SK-N-MC (cell line): ENCODE results near the gene APBA2.

Experiments
- EZH2 ChIP-seq: fragments of 200-600 bp; sonication (generic); IDR thresholded peaks from one replicate; pipeline ENCODE4 v1.6.1; 2017; ENCODE audit warnings: antibody characterized with exemption
- FOXP2 ChIP-seq: optimal IDR thresholded peaks from 2 replicates; pipeline ENCODE3; 2011; ENCODE audit warnings: mild to moderate bottlenecking, moderate library complexity; ENCODE audit not compliant: insufficient read depth; ENCODE audit errors: extremely low read length, control extremely low read depth
- POLR2AphosphoS5 ChIP-seq: IDR thresholded peaks from 2 replicates; pipeline ENCODE4 v1.6.1; 2012; ENCODE audit warnings: mild to moderate bottlenecking, low read depth, low read length, borderline replicate concordance

DNA sequence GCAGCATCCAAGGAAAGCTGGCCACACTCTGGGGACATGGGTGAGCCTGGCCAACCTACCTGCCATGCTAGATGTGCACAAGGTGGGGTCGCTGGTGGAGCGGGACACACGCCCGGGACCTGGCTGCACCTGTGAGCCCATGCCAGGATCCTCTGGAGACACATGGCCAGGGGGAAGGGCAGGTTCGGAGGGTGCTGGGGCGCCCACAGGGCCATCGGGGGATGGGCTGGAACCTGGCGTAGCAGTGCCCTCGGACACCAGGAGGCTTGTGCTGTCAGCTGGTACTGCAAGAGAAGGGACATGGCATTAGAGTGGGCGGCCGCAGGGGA is 240.4 kb downstream of the APBA2 start:
- TF ChIP-seq EZH2 (no peak), FOXP2 (no peak), POLR2AphosphoS5 (no peak)
